Endothelial cell of umbilical vein (primary cell): ENCODE data around the gene LSM6. TPM values are rescaled to one million over a fixed set of nuclear protein-coding genes. Genes with fewer than 3 reads are reported as not detected.

Experiments used
- BruUV-seq: library from RNA; stranded (reverse); fragments of 400-500 nt; replicated peaks from 2 replicates; lab custom pipeline; 2021; lab: Mats Ljungman, UMichigan
- CTCF ChIA-PET: fragments of 300-600, 350-600 bp; sonication (Branson Sonifier 250); formaldehyde crosslinking; loops from one replicate; lab custom pipeline; 2021; ENCODE audit warnings: antibody characterized with exemption, inconsistent platforms; lab: Charles Lee
- POLR2A ChIA-PET: fragments of 300-600, 350-600 bp; sonication (Branson Sonifier 250); formaldehyde crosslinking; loops from one replicate; lab custom pipeline; 2021; ENCODE audit warnings: antibody characterized with exemption, inconsistent platforms; lab: Charles Lee
- DNase-seq: peaks from one replicate; pipeline ENCODE4 v3.0.0-alpha.2; 2011; ENCODE audit warnings: low read depth, low spot score
- FAIRE-seq: peaks from 2 replicates; lab custom pipeline; 2011; peaks lifted over from hg19 to GRCh38; lab: Jason Lieb, UNC
- H2AFZ ChIP-seq: 2 replicates; pipeline ENCODE4 v1.6.0; 2012; ENCODE audit warnings: low read depth, low read length, control low read depth, inconsistent platforms
- H3K27ac ChIP-seq: 2 replicates; pipeline ENCODE4 v1.5.1; 2011; ENCODE audit warnings: low read depth, mild to moderate bottlenecking, control low read depth, low read length, moderate library complexity; ENCODE audit not compliant: insufficient read depth
- H3K27me3 ChIP-seq, 2 experiments: 2 replicates each; pipeline versions ENCODE4 v1.6.0 to v1.6.1; 2011; ENCODE audit warnings: low read length in 2 of 2, mixed read lengths in 1 of 2; ENCODE audit not compliant: control insufficient read depth in 2 of 2, insufficient read depth in 2 of 2
- H3K36me3 ChIP-seq, 2 experiments: 2 replicates in 1 of 2; 3 replicates in 1 of 2; pipeline ENCODE4 v1.5.1; 2011; ENCODE audit warnings: low read length in 2 of 2, mild to moderate bottlenecking in 1 of 2, moderate library complexity in 1 of 2; ENCODE audit not compliant: control insufficient read depth in 2 of 2, insufficient read depth in 2 of 2; ENCODE audit errors: extremely low read depth in 1 of 2
- H3K4me1 ChIP-seq: 3 replicates; pipeline ENCODE4 v1.5.1; 2011; ENCODE audit warnings: mild to moderate bottlenecking, low read length; ENCODE audit not compliant: control insufficient read depth, insufficient read depth; ENCODE audit errors: extremely low read depth
- H3K4me2 ChIP-seq: 2 replicates; pipeline ENCODE4 v1.6.1; 2011; ENCODE audit warnings: low read length, control low read depth, mixed read lengths; ENCODE audit not compliant: insufficient read depth
- H3K4me3 ChIP-seq, 3 experiments: fragments of 200-600 bp in 1 of 3; sonication (generic), shearing (Covaris generic) in 1 of 3; replicated peaks in 1 of 3; 2 replicates each; pipeline ENCODE4 v1.5.1; 2011 to 2016; ENCODE audit warnings: control low read depth in 3 of 3, low read length in 3 of 3, mild to moderate bottlenecking in 2 of 3, inconsistent platforms in 1 of 3, low read depth in 1 of 3, moderate library complexity in 1 of 3; ENCODE audit not compliant: insufficient read depth in 1 of 3
- H3K79me2 ChIP-seq: 2 replicates; pipeline ENCODE4 v1.6.0; 2012; ENCODE audit warnings: low read length, inconsistent platforms; ENCODE audit not compliant: control insufficient read depth, insufficient read depth
- H3K9ac ChIP-seq: replicated peaks from 2 replicates; pipeline ENCODE3; 2011; ENCODE audit warnings: low read length, control low read depth; ENCODE audit not compliant: insufficient read depth; ENCODE audit errors: extremely low read depth
- H3K9me1 ChIP-seq: replicated peaks from 3 replicates; pipeline ENCODE4 v1.6.0; 2011; ENCODE audit warnings: mild to moderate bottlenecking, low read length; ENCODE audit not compliant: control insufficient read depth, insufficient read depth; ENCODE audit errors: extremely low read depth
- H3K9me3 ChIP-seq: replicated peaks from 2 replicates; pipeline ENCODE4 v1.5.1; 2012; ENCODE audit warnings: low read length, inconsistent platforms; ENCODE audit not compliant: control insufficient read depth, insufficient read depth
- H4K20me1 ChIP-seq: replicated peaks from 2 replicates; pipeline ENCODE3; 2011; ENCODE audit warnings: mild to moderate bottlenecking, low read length; ENCODE audit not compliant: control insufficient read depth, insufficient read depth; ENCODE audit errors: extremely low read depth
- CTCF ChIP-seq, 2 donors: IDR thresholded peaks; 1 replicate in 1 of 2; 2 replicates in 1 of 2; pipeline ENCODE4 v1.5.1; 2011; ENCODE audit warnings: low read length in 2 of 2, mild to moderate bottlenecking in 2 of 2, moderate library complexity in 2 of 2, control low read depth in 1 of 2, inconsistent platforms in 1 of 2, low read depth in 1 of 2; ENCODE audit not compliant: insufficient read depth in 1 of 2; ENCODE audit errors: extremely low read depth in 1 of 2
- EZH2 ChIP-seq: IDR thresholded peaks from 2 replicates; pipeline ENCODE4 v1.6.1; 2012; ENCODE audit warnings: borderline replicate concordance, low read depth, mild to moderate bottlenecking, moderate library complexity, low read length, inconsistent platforms; ENCODE audit not compliant: severe bottlenecking
- FOS ChIP-seq: IDR thresholded peaks from 2 replicates; pipeline ENCODE4 v1.6.1; 2011; ENCODE audit warnings: mild to moderate bottlenecking, low read length, moderate library complexity, borderline replicate concordance; ENCODE audit not compliant: insufficient read depth
- GATA2 ChIP-seq: IDR thresholded peaks from 2 replicates; pipeline ENCODE4 v1.7.0; 2011; ENCODE audit warnings: low read depth, mild to moderate bottlenecking, moderate library complexity, mixed read lengths, low read length; ENCODE audit not compliant: insufficient read length, insufficient read depth
- JUN ChIP-seq: IDR thresholded peaks from 2 replicates; pipeline ENCODE4 v1.6.1; 2011; ENCODE audit warnings: borderline replicate concordance, low read depth; ENCODE audit not compliant: insufficient read length, insufficient read depth
- MAX ChIP-seq: IDR thresholded peaks from 2 replicates; pipeline ENCODE4 v1.6.1; 2011; ENCODE audit not compliant: insufficient read depth, insufficient read length
- MYC ChIP-seq: IDR thresholded peaks from one replicate; pipeline ENCODE4 v1.6.1; 2011; ENCODE audit warnings: mild to moderate bottlenecking, low read depth, low read length
- POLR2A ChIP-seq: IDR thresholded peaks from 2 replicates; pipeline ENCODE4 v1.6.1; 2012; ENCODE audit warnings: low read depth, mild to moderate bottlenecking, control low read depth, low read length
- POLR2AphosphoS5 ChIP-seq: IDR thresholded peaks from 2 replicates; pipeline ENCODE4 v1.6.1; 2012; ENCODE audit warnings: low read depth, mild to moderate bottlenecking, control low read depth, low read length, moderate library complexity; ENCODE audit not compliant: insufficient read depth
- dilution Hi-C: fragments of 300-500 bp; cut with MboI; formaldehyde crosslinking; loops from one replicate; pipeline ENCODE4 v1.15.0; 2019; ENCODE audit warnings: low sequenced_read_pairs; ENCODE audit not compliant: extremely low pct_ligation_motif_present
- intact Hi-C: fragments of 100-400 bp; cut with micrococcal nuclease; formaldehyde crosslinking; loops from one replicate; pipeline ENCODE4 v1.10.0; 2022
- polyA plus RNA-seq, 4 experiments: library from polyadenylated mRNA; depleted of rRNA in 3 of 4; stranded (reverse) in 3 of 4; unstranded in 1 of 4; fragments of >200 nt; gene quantifications; 2 replicates each; pipeline versions ENCODE4 v1.2.1 to v1.2.3, GENCODE V29; 2011 to 2012; ENCODE audit warnings: missing spikeins in 1 of 4
- total RNA-seq: library from RNA; stranded (reverse); gene quantifications from 2 replicates; pipeline ENCODE4 v1.2.3, GENCODE V29; 2021

LSM6 gene
- total and polyA plus RNA-seq, 2 donors (not counting 3 experiments of a cell fraction or from before 2014, with no cell fraction given) = 20.3 to 43.1 TPM

- no peak overlapping the region for H3K4me2 ChIP-seq
Observed at GRCh38 chr4:146179784-146180370, 4.4 kb downstream of the LSM6 start.

More at GRCh38 chr4:146179784-146180370, 4.4 kb downstream of the LSM6 start:
- Histone ChIP-seq H4K20me1 (no peaks in the 10 kb centered on the region), H3K9ac (no peak overlapping the region), H3K79me2 (peaks cover 63% of the 10 kb centered on the region), H3K9me3 (no peaks in the 10 kb centered on the region), H2AFZ (no peak overlapping the region), H3K36me3 (peaks cover 0 to 4% of the 10 kb centered on the region in 2 experiments), H3K4me1 (peaks cover 10% of the 10 kb centered on the region), H3K27me3 (no peaks in the 10 kb centered on the region), H3K9me1 (no peaks in the 10 kb centered on the region), H3K27ac (no peak overlapping the region), H3K4me3 (no peak overlapping the region)
- no TSS peak for BruUV-seq
- ChIA-PET CTCF (interaction anchor here (2.2 kb wide), 1 partner anchor 917 kb away, joined by 6 read pairs; no protein-coding TSS in a partner anchor), POLR2A (no interaction called here)
- FAIRE-seq (no peak), DNase-seq (no peak)
- no peak for TF ChIP-seq POLR2A
- TF ChIP-seq EZH2 = no peak
- no peak for TF ChIP-seq GATA2
- TF ChIP-seq MAX = no peak
- TF ChIP-seq POLR2AphosphoS5 = no peak
- no peak for TF ChIP-seq FOS
- TF ChIP-seq CTCF (IDR thresholded peaks at IDR 0.05; ENCODE audit: extremely low read depth in 1 of 2, insufficient read depth in 1 of 2, low read depth in 1 of 2, low read length in 2 of 2) = no peak
- TF ChIP-seq JUN = no peak
- TF ChIP-seq MYC = no peak
- intact Hi-C loops (loop anchor here (5.0 to 10.0 kb wide), 3 partner anchors 152 to 555 kb away; no protein-coding TSS in a partner anchor), dilution Hi-C loops (no loop called here)
